Hepatic stellate cell (primary cell): ENCODE measurements around the gene ATAD3A.
"Not testable (repeated sequence)": the region's sequence is repeated elsewhere in the genome, so short reads cannot be mapped to it uniquely, and the experiment has no call there.

ENCODE experiments used
- DNase-seq: peaks from one replicate; pipeline ENCODE4 v3.0.0; 2011; ENCODE audit warnings: low spot score

Gene ATAD3A

DNA sequence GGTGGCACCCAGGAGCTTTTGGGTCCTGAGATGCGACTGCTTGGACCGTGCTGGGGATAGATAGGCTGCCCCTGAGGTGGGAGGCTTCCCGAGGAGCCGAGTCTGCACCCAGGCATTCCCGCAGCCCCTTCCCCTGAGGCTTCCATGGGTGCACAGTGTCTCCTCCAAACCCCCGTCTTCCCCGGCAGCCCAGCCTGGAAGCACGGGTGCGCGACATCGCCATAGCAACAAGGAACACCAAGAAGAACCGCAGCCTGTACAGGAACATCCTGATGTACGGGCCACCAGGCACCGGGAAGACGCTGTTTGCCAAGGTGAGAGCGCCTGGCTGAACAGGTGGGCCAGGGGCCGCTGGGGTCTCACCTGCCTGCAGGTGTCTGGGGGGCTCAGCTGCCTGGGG, 11.7 kb downstream of the ATAD3A start:
- DNase-seq: not testable (repeated sequence)

DNA sequence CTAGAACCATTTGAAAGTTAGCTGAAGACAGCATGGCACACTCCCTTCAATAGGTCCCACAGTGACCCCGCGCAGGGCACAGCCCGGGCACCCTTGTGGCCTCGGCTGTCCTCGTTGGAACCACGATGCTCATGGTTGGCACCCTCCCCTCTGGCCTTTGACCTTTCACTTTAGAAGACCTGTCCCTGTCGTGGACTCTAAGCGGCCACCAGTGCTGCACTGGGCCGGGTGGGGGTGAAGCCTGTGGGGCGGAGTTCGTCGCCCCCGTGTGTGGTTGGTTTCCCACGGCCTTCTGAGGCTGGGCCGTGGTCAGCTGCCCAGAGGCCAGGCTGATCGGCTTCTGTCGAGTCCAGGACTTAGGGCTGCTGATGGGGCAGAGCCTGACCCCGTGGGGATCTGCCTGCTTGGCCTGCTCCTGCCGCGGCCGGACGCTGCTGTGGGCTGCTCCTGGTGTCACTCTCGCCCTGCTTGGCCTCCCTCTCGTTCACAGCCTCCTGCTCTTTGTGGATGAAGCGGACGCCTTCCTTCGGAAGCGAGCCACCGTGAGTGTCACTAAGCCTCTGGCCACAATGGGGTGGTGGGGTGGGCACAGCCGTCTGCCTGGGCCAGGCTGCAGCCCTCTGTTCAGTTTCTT, 12.9 kb downstream of the ATAD3A start:
- not testable (repeated sequence) for DNase-seq

DNA sequence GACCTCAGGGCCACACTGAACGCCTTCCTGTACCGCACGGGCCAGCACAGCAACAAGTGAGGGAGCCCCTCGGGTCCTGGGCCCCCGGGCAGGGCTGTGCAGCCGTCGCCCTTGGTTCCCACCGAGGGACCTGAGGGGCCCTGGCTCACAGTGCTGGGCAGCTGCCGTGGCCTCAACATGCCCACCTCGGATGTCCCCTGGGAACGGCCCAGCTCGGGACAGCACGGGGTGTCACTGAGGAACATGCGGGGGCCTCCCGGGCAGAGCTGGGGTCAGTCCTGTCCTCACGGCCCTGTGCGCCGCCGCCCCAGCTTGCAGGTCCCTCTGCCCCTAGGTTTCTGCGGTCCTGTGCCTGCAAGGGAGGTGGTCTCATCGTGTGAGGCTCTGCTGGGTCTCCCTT, 14.5 kb downstream of the ATAD3A start:
- not testable (repeated sequence) for DNase-seq

GRCh38 chr1:1527092-1527816, 15.3 kb downstream of the ATAD3A start:
- DNase-seq: no peak

- DNase-seq: no peak
Measured at GRCh38 chr1:1528301-1529267, 16.6 kb downstream of the ATAD3A start.

DNA sequence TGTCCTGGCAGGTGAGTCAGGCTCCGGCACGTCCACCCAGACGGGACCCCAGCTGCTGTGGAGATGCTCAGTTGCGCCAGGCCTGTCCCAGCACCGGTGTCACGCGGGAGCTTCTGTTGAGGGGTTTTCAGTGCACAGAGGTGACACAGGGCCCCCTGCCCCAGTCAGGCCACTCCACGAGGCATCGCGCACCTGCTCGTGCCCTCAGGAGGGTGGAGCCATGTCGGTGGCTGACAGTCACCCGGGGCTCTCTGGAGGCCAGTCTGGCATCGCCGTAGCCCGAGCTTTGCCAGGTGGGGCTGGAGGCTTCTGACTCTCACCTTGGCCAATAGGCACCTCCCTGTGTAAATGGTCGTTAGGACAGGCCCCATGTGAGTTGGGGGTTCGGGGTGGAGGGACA, 17.4 kb downstream of the ATAD3A start:
- no peak for DNase-seq

DNA sequence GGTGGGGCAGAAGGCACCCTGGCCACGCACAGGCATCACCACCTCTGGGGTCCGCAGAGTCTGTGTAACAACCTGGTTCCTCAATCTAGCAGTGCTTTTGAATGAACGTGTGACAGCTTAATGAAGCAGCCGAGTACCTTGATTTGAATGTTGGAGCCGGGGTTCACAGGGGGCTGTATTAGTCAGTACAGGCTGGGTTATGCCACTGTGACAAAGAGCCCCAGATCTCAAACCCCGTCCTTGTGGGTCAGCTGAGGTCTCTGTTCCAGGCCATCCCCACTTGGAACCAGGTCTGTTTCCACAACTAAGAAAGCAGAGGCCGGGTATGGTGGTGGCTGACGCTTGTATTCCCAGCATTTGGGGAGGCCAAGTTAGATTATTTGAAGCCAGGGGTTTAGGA, 18.0 kb downstream of the ATAD3A start:
- DNase-seq: no peak

- DNase-seq: no peak
Measured at GRCh38 chr1:1531947-1532346, 20.0 kb downstream of the ATAD3A start.

GRCh38 chr1:1533176-1533893, 21.4 kb downstream of the ATAD3A start:
- not testable (repeated sequence) for DNase-seq

DNA sequence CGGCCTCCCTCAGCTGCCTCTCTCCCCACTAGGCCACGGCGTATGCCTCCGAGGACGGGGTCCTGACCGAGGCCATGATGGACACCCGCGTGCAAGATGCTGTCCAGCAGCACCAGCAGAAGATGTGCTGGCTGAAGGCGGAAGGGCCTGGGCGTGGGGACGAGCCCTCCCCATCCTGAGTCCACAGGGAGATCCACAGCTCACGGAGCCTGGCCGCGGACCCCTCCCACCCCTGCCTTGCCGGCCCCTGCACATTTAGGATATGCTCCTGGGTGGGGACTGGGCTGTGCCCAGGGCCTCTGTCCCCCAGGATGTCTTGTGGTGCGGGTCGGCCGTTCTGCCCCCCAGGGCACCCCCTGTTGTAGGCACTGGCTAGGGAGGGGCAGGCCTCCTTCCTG, 21.9 kb downstream of the ATAD3A start:
- DNase-seq: not testable (repeated sequence)

DNA sequence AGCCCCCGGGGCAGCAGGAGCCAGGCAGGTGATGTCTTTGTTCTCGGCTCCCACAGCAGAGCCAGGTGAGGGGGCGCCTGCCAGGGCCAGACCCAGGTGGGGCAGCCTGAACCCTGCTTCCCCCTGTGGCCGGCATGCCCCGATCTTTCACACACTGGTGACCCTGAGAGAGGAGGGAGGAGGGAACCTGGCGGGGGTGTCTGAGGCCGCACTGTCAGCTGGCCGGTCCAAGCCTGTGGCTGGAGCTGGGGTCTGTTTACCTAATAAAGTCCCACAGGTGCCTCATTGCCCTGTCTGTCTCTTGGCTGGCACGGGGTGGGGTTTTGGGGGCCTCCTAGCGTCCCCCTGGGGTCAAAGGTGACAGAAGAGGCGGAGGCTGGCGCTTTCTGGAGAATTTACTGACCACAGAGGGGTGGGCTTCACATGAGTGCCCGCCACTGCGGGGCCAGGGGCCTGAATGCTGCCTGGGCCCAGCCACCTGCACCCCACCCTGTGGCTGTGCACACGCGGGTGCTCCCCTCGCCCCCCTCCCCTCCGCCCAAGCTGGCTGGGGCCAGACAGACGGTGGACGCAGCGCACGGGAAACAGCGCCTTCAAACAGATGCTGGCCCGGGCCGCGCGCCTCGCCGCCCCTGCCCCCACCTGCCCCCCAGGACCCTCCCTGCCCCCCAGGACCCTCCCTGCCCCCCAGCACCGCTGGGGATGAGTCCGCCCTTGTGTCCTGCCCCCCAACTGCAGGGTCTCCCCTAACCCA, 22.6 kb downstream of the ATAD3A start:
- no peak for DNase-seq

DNA sequence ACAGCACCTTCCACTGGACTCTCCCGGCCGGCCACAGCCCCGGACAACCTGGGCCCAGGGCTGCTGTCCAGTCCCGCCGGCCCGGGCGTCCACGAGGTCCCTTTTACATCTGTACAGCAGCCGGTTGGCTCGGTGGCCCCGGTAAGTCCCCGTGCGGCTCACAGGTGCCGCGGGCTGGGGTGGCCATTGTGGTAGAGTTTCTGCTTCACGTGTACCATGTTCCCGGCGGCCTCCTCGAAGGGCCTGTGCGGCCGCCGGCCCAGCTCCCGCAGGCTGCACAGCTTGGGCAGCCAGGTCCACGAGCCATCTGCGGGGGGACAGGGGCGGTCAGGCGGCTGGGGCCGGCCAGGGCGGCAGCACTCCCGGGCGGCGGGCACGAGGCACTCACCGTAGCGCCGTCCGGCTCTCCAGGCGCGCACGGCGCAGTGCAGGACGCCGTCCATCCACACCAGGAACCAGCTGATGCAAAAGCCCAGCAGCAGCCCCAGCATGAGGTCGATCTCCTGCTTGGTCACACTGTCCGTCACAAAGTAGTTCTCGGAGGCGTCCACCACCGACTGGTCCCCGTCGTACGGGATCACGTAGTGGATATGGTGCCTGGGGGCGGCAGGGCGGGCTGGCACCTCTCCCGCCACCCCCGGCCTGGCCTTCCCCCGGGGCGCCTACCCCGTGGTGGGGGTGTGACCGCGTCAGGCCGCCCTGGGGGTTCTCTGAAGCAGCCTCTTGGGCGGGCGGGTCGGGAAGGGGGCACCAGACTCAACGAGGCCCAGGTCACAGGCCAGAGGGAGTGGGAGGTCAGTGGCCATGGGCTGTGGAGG, 23.4 kb downstream of the ATAD3A start:
- DNase-seq: no peak

GRCh38 chr1:1536019-1536937, 24.3 kb downstream of the ATAD3A start:
- DNase-seq: no peak

DNA sequence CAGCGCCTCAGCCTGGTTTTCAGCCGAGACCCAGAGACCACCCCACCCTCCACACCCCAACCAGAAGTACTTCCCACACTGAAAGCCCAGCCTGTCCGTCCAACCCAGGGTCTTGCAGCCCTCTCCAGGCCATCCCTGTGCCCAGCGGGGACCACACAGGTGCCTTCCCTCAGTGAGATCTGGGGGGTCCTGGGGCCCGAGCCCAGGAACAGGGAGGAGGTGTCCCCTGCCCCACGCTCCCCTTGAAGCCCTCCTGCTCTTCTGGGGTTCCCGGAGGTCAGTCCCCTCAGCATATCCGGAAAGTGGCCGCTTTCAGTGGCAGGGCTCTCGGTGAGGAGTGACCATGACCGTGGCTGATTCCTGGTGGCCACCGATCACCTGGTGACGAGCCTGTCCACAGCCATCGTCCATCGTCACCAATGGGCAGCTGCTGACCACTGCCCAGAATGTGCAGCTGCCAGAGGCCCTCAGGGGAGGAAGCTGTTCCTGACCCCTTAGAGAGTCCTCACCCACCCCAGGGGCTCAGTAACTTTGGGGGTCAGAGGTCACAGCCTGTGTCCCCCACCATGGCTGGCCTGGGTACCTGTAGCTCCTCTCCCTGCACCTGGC, 25.1 kb downstream of the ATAD3A start:
- DNase-seq: no peak

DNA sequence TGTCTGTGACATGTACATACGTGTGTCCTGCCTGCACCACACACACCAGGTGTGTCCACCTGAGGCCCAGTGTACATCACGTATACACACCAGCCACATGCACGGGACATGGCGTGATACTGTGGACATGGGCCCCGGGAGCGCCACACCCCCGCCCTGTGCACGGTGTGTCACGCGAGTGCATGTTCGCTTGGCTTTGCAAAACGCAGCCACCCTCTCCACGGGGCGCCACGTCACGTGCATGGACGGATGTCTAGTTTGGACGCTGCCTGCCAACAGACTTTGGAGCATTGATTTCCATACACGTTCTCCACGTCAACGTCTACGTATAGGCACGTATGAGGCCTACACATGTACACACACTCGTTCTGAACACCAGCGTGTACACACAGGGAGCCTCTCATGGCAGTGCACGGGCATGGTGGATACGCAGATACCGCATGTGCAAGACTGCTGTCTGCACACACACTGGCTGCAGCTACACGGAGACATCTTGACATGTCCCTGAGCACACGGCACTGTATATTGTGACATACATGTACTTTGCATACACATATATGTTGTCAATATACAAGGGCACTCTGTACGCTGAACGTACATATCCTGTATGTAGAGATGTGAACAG, 25.8 kb downstream of the ATAD3A start:
- no peak for DNase-seq

- DNase-seq: no peak
Measured at GRCh38 chr1:1538334-1538733, 26.4 kb downstream of the ATAD3A start.

GRCh38 chr1:1538989-1539309, 27.0 kb downstream of the ATAD3A start:
- DNase-seq: no peak

- DNase-seq: peak; percentile 69
Measured at GRCh38 chr1:1539310-1540089, 27.5 kb downstream of the ATAD3A start.
